HEK293 (cell line): Measurements from ENCODE around the gene MAP3K15.

Experiments
- CTCF ChIA-PET: fragments of 350-600 bp; formaldehyde crosslinking; extraction: SDS; loops from one replicate; lab custom pipeline; 2021; ENCODE audit warnings: antibody characterized with exemption; lab: Yijun Ruan, JAX
- POLR2A ChIA-PET: fragments of 300-600 bp; formaldehyde crosslinking; extraction: SDS; loops from one replicate; lab custom pipeline; 2020; ENCODE audit warnings: antibody characterized with exemption, inconsistent platforms; lab: Yijun Ruan, JAX
- H3K27ac ChIP-seq: fragments of 200-500 bp; sonication (Bioruptor generic); 2 replicates; pipeline ENCODE4 v1.5.1; 2014; ENCODE audit warnings: low read depth, low read length, control low read depth, inconsistent platforms; ENCODE audit errors: extremely low read depth
- H3K36me3 ChIP-seq, 2 experiments: fragments of 200-500 bp in 1 of 2; sonication (Bioruptor generic) in 1 of 2; 1 replicate in 1 of 2; 2 replicates in 1 of 2; pipeline ENCODE4 v1.5.1; 2014 to 2017; ENCODE audit warnings: inconsistent platforms in 2 of 2, low read length in 2 of 2; ENCODE audit not compliant: control insufficient read depth in 2 of 2, insufficient read depth in 1 of 2
- H3K4me1 ChIP-seq: fragments of 200-500 bp; sonication (Bioruptor generic); 2 replicates; pipeline ENCODE4 v1.5.1; 2014; ENCODE audit warnings: mild to moderate bottlenecking, low read length, inconsistent platforms; ENCODE audit not compliant: control insufficient read depth, insufficient read depth
- H3K4me3 ChIP-seq: 2 replicates; pipeline ENCODE4 v1.5.1; 2011; ENCODE audit warnings: low read depth, mild to moderate bottlenecking, control low read depth, low read length, moderate library complexity
- H3K9me3 ChIP-seq: fragments of 200-500 bp; sonication (Bioruptor generic); 2 replicates; pipeline ENCODE4 v1.5.1; 2014; ENCODE audit warnings: low read depth, low read length, inconsistent platforms; ENCODE audit not compliant: control insufficient read depth, insufficient read depth
- KLF16 ChIP-seq: fragments of 450-650 bp; formaldehyde crosslinking; IDR thresholded peaks from 2 replicates; pipeline ENCODE4 v1.5.1; 2017; ENCODE audit warnings: missing biosample characterization, missing genetic modification characterization
- KLF9 ChIP-seq: fragments of 450-650 bp; formaldehyde crosslinking; IDR thresholded peaks from 2 replicates; pipeline ENCODE4 v1.5.1; 2016; ENCODE audit warnings: missing biosample characterization, missing genetic modification characterization, low read depth
- ZFHX2 ChIP-seq: fragments of 450-650 bp; formaldehyde crosslinking; conservative IDR thresholded peaks from 2 replicates; pipeline ENCODE4 v1.5.1; 2016; ENCODE audit warnings: missing biosample characterization, missing genetic modification characterization
- ZFP69B ChIP-seq: fragments of 450-650 bp; formaldehyde crosslinking; IDR thresholded peaks from 2 replicates; pipeline ENCODE4 v1.5.1; 2016; ENCODE audit warnings: missing biosample characterization, missing genetic modification characterization
- ZNF157 ChIP-seq: fragments of 450-650 bp; formaldehyde crosslinking; IDR thresholded peaks from 2 replicates; pipeline ENCODE4 v1.5.1; 2016; ENCODE audit warnings: missing biosample characterization, missing genetic modification characterization
- ZNF214 ChIP-seq: fragments of 450-650 bp; formaldehyde crosslinking; IDR thresholded peaks from 2 replicates; pipeline ENCODE4 v1.5.1; 2017; ENCODE audit warnings: missing biosample characterization, mild to moderate bottlenecking, missing genetic modification characterization, borderline replicate concordance
- ZNF221 ChIP-seq: fragments of 450-650 bp; formaldehyde crosslinking; IDR thresholded peaks from 2 replicates; pipeline ENCODE4 v1.5.1; 2017; ENCODE audit warnings: missing biosample characterization, missing genetic modification characterization, borderline replicate concordance
- ZNF23 ChIP-seq: fragments of 450-650 bp; formaldehyde crosslinking; IDR thresholded peaks from 2 replicates; pipeline ENCODE4 v1.5.1; 2016; ENCODE audit warnings: missing biosample characterization, missing genetic modification characterization, borderline replicate concordance
- ZNF391 ChIP-seq: fragments of 450-650 bp; formaldehyde crosslinking; IDR thresholded peaks from 2 replicates; pipeline ENCODE4 v1.5.1; 2016; ENCODE audit warnings: low read depth, missing biosample characterization, missing genetic modification characterization, borderline replicate concordance
- ZNF610 ChIP-seq: fragments of 450-650 bp; formaldehyde crosslinking; IDR thresholded peaks from 2 replicates; pipeline ENCODE4 v1.5.1; 2016; ENCODE audit warnings: missing biosample characterization, missing genetic modification characterization, borderline replicate concordance
- ZNF654 ChIP-seq: fragments of 450-650 bp; formaldehyde crosslinking; IDR thresholded peaks from 2 replicates; pipeline ENCODE4 v1.5.1; 2016; ENCODE audit warnings: low read depth, missing biosample characterization, missing genetic modification characterization
- ZNF677 ChIP-seq: fragments of 450-650 bp; IDR thresholded peaks from 2 replicates; pipeline ENCODE4 v1.5.0; 2018; ENCODE audit warnings: missing biosample characterization, mild to moderate bottlenecking, missing genetic modification characterization, moderate library complexity
- ZNF76 ChIP-seq: fragments of 450-650 bp; formaldehyde crosslinking; IDR thresholded peaks from 2 replicates; pipeline ENCODE4; 2016; ENCODE audit warnings: low read depth, missing biosample characterization, missing genetic modification characterization, borderline replicate concordance
- ZNF768 ChIP-seq: fragments of 450-650 bp; formaldehyde crosslinking; IDR thresholded peaks from 2 replicates; pipeline ENCODE4 v1.5.1; 2018; ENCODE audit warnings: missing biosample characterization, mild to moderate bottlenecking, missing genetic modification characterization
- TF ChIP-seq, protein P1 (sequence below): fragments of 450-650 bp; formaldehyde crosslinking; IDR thresholded peaks from 2 replicates; pipeline ENCODE4 v1.5.1; 2016; ENCODE audit warnings: missing biosample characterization, missing genetic modification characterization
- TF ChIP-seq, protein P2 (sequence below): fragments of 450-650 bp; formaldehyde crosslinking; IDR thresholded peaks from 2 replicates; pipeline ENCODE4 v1.5.1; 2016; ENCODE audit warnings: missing biosample characterization, missing genetic modification characterization
- TF ChIP-seq, protein P3 (sequence below): fragments of 450-650 bp; formaldehyde crosslinking; IDR thresholded peaks from 2 replicates; pipeline ENCODE4 v1.5.1; 2017; ENCODE audit warnings: missing biosample characterization, missing genetic modification characterization
- TF ChIP-seq, protein P4 (sequence below): fragments of 450-650 bp; formaldehyde crosslinking; IDR thresholded peaks from 2 replicates; pipeline ENCODE4 v1.5.1; 2016; ENCODE audit warnings: missing biosample characterization, missing genetic modification characterization

The MAP3K15 gene

DNA sequence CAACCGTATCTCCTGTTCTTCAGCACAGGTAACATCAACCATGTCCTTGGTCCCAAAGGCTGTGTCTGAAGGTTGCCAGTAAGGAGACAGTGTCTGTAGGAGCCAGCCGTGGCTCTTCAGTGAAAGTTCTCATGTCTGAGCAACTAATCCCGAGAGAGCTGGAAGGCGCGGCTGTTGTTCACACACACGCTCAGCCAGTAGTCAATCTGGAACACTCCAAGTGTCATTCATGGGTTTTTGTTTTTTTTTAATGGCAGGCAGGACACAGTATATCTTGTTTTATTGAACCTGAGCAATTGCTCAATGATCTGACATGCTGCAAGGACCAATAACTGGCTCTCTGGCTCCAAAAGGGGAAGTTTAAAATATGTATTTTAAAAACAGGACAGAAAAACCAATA lies 48.4 kb upstream of the MAP3K15 start (continued):
- TF ChIP-seq, protein P1, sequence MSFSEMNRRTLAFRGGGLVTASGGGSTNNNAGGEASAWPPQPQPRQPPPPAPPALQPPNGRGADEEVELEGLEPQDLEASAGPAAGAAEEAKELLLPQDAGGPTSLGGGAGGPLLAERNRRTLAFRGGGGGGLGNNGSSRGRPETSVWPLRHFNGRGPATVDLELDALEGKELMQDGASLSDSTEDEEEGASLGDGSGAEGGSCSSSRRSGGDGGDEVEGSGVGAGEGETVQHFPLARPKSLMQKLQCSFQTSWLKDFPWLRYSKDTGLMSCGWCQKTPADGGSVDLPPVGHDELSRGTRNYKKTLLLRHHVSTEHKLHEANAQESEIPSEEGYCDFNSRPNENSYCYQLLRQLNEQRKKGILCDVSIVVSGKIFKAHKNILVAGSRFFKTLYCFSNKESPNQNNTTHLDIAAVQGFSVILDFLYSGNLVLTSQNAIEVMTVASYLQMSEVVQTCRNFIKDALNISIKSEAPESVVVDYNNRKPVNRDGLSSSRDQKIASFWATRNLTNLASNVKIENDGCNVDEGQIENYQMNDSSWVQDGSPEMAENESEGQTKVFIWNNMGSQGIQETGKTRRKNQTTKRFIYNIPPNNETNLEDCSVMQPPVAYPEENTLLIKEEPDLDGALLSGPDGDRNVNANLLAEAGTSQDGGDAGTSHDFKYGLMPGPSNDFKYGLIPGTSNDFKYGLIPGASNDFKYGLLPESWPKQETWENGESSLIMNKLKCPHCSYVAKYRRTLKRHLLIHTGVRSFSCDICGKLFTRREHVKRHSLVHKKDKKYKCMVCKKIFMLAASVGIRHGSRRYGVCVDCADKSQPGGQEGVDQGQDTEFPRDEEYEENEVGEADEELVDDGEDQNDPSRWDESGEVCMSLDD (tag by site-specific recombination): no peak
- TF ChIP-seq ZNF23: no peak
- TF ChIP-seq, all 188 proteins: peak for 0

DNA sequence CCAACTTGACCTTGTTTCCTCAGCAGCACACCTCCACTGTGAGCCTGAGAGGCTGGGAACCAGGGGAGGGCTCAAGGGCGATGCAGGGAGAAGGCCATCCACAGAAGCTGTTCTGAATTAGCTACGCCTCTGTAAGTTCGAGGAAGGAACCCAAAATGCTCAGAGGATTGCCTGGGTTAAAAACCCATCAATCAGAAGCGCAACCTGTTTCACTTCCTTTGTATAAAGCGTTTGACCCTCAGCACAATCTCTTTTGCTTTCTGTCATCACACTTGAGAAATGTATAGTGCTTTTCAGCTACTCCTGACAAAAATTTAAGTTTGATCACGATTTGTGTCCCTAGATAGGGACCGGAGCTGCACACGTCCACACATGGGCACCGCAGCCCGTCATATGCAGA lies 48.0 kb upstream of the MAP3K15 start:
- ChIA-PET CTCF (no interaction called here), POLR2A (interaction anchor here (0.5 kb wide), 1 partner anchor 419 kb away, joined by 3 read pairs; no protein-coding TSS in a partner anchor)
- H3K4me1 ChIP-seq: no peaks in the 10 kb centered on the region
- H3K4me3 ChIP-seq: no peak overlapping the region
- H3K36me3 ChIP-seq: no peaks in the 10 kb centered on the region
- no peak overlapping the region for H3K27ac ChIP-seq
- TF ChIP-seq, protein P2, sequence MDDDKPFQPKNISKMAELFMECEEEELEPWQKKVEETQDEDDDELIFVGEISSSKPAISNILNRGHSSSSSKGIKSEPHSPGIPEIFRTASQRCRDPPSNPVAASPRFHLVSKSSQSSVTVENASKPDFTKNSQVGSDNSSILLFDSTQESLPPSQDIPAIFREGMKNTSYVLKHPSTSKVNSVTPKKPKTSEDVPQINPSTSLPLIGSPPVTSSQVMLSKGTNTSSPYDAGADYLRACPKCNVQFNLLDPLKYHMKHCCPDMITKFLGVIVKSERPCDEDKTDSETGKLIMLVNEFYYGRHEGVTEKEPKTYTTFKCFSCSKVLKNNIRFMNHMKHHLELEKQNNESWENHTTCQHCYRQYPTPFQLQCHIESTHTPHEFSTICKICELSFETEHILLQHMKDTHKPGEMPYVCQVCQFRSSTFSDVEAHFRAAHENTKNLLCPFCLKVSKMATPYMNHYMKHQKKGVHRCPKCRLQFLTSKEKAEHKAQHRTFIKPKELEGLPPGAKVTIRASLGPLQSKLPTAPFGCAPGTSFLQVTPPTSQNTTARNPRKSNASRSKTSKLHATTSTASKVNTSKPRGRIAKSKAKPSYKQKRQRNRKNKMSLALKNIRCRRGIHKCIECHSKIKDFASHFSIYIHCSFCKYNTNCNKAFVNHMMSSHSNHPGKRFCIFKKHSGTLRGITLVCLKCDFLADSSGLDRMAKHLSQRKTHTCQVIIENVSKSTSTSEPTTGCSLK (tag by site-specific recombination): no peak
- TF ChIP-seq ZNF157 (no peak), ZFP69B (tag by site-specific recombination) (no peak), ZNF214 (tag by site-specific recombination) (no peak)
- TF ChIP-seq, protein P3, sequence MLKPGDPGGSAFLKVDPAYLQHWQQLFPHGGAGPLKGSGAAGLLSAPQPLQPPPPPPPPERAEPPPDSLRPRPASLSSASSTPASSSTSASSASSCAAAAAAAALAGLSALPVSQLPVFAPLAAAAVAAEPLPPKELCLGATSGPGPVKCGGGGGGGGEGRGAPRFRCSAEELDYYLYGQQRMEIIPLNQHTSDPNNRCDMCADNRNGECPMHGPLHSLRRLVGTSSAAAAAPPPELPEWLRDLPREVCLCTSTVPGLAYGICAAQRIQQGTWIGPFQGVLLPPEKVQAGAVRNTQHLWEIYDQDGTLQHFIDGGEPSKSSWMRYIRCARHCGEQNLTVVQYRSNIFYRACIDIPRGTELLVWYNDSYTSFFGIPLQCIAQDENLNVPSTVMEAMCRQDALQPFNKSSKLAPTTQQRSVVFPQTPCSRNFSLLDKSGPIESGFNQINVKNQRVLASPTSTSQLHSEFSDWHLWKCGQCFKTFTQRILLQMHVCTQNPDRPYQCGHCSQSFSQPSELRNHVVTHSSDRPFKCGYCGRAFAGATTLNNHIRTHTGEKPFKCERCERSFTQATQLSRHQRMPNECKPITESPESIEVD (tag by site-specific recombination): no peak
- no peaks in the 10 kb centered on the region for H3K9me3 ChIP-seq

DNA sequence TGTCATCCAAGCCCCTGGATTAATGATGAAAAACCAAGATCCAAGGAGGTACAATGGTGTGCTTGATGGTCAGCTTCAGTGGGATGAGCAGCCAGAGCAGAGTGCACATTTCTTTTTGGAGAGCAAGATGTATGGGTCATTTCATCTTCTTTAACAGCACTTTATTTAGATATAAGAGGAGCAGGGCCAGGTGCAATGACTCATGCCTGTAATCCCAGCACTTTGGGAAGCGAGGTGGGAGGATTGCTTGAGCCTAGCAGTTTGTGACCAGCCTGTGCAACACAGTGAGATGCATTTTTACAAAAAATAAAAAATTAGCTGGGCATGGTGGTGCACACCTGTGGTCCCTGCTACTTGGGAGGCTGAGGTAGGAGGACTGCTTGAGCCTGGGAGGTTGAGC lies 45.3 kb upstream of the MAP3K15 start:
- POLR2A ChIA-PET: no interaction called here
- no peak for TF ChIP-seq ZNF768 (tag by site-specific recombination)
- no peak for TF ChIP-seq ZNF76 (tag by site-specific recombination)
- no peak overlapping the region for H3K27ac ChIP-seq
- no peaks in the 10 kb centered on the region for H3K4me1 ChIP-seq
- no peaks in the 10 kb centered on the region for H3K9me3 ChIP-seq
- H3K36me3 ChIP-seq: no peaks in the 10 kb centered on the region
- no peak overlapping the region for H3K4me3 ChIP-seq
- CTCF ChIA-PET: interaction anchor here (0.7 kb wide), 2 partner anchors 183 to 375 kb away, joined by 5 to 8 read pairs; no protein-coding TSS in a partner anchor

DNA sequence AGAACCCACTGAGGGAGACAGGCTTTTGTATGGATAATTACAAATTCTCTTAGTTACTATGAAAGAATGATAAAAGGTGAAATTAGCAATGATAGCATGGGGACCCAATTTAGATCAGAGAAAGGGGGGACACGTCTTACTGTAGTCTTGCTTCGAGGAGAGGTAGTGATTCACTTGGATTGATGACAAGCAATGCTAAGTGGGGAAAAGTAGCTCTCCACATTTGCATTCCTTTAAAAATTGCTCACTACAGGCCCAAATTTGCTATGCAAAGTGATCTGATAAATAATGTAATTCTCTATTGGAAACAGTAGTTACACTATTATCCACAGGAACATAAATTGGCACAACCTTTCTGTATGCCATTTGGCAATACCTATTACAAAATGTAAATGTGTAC lies 42.5 kb upstream of the MAP3K15 start:
- no peak overlapping the region for H3K4me3 ChIP-seq
- ChIA-PET POLR2A (no interaction called here), CTCF (interaction anchor here (0.7 to 1.7 kb wide), 3 partner anchors 13 to 176 kb away, joined by 4 to 5 read pairs (median 5); no protein-coding TSS in a partner anchor)
- no peaks in the 10 kb centered on the region for H3K36me3 ChIP-seq
- no peaks in the 10 kb centered on the region for H3K4me1 ChIP-seq
- H3K9me3 ChIP-seq: no peaks in the 10 kb centered on the region
- TF ChIP-seq ZNF76 (tag by site-specific recombination): no peak
- no peak for TF ChIP-seq ZNF221 (tag by site-specific recombination)
- TF ChIP-seq KLF16 (tag by site-specific recombination): no peak
- TF ChIP-seq ZNF677: no peak
- no peak for TF ChIP-seq ZNF391 (tag by site-specific recombination)
- TF ChIP-seq KLF9 (tag by site-specific recombination): no peak
- TF ChIP-seq, protein P4, sequence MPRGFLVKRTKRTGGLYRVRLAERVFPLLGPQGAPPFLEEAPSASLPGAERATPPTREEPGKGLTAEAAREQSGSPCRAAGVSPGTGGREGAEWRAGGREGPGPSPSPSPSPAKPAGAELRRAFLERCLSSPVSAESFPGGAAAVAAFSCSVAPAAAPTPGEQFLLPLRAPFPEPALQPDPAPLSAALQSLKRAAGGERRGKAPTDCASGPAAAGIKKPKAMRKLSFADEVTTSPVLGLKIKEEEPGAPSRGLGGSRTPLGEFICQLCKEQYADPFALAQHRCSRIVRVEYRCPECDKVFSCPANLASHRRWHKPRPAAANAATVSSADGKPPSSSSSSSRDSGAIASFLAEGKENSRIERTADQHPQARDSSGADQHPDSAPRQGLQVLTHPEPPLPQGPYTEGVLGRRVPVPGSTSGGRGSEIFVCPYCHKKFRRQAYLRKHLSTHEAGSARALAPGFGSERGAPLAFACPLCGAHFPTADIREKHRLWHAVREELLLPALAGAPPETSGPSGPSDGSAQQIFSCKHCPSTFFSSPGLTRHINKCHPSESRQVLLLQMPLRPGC: no peak
- TF ChIP-seq ZNF654 (tag by site-specific recombination): no peak
- TF ChIP-seq ZNF610: no peak
- TF ChIP-seq ZFHX2 (tag by site-specific recombination): no peak
- TF ChIP-seq, all 188 proteins: peak for 0
- H3K27ac ChIP-seq: no peak overlapping the region
